GM12874 (cell line): ENCODE measurements around the gene SLCO3A1.

Source experiments
- TF ChIP-seq, protein P1 (sequence below): IDR thresholded peaks from 2 replicates; pipeline ENCODE4 v1.5.1; 2011; ENCODE audit warnings: low read depth, mild to moderate bottlenecking, control low read depth, low read length, moderate library complexity; ENCODE audit not compliant: insufficient read depth

The SLCO3A1 gene

GRCh38 chr15:92087211-92087610, 233.7 kb downstream of the SLCO3A1 start:
- TF ChIP-seq, protein P1, sequence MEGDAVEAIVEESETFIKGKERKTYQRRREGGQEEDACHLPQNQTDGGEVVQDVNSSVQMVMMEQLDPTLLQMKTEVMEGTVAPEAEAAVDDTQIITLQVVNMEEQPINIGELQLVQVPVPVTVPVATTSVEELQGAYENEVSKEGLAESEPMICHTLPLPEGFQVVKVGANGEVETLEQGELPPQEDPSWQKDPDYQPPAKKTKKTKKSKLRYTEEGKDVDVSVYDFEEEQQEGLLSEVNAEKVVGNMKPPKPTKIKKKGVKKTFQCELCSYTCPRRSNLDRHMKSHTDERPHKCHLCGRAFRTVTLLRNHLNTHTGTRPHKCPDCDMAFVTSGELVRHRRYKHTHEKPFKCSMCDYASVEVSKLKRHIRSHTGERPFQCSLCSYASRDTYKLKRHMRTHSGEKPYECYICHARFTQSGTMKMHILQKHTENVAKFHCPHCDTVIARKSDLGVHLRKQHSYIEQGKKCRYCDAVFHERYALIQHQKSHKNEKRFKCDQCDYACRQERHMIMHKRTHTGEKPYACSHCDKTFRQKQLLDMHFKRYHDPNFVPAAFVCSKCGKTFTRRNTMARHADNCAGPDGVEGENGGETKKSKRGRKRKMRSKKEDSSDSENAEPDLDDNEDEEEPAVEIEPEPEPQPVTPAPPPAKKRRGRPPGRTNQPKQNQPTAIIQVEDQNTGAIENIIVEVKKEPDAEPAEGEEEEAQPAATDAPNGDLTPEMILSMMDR, result no peak

- TF ChIP-seq, protein P1, result peak; percentile 45
These were observed 237.7 kb downstream of the SLCO3A1 start for GRCh38 chr15:92091155-92091734.

DNA sequence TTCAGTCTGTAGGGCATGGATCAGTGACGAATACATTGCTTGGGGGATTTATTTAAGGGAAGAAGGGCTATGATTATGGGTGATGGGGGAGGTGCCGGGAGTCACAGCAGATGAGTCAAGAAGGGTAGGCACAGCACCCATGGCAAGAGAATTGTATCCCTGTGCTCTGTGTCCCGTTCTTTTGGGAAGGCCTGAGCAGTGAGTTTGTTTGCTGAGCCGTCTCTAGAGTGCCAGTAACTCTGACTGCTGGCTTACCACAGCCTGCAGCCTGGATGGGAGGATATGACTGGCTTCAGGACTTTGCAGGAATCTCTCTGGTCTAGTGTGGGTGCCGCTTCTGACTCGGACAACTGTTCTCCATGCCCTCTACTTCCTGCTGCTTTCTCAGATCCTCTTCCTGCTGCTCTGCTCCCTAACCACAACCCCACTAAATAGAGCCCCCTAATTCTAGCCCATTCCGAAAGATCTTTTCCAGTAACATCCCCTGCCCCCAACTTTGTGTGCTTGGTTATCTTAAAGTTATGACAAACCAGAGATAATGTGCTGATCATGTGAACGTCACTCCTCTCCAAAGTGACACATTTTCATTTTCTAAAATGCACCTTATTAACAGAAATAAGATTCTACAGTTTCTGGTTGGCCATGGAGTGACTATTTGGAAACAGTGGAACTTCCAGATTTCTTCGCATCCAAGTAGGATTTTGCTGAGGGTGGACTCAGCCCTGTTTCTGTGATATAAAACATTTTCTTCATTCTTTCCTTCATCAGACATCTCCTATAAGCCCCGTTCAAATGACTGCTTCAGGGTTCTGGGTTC, 239.0 kb downstream of the SLCO3A1 start:
- TF ChIP-seq, protein P1, result no peak

- TF ChIP-seq, protein P1, result no peak
These were observed 242.2 kb downstream of the SLCO3A1 start for GRCh38 chr15:92095693-92096092.

DNA sequence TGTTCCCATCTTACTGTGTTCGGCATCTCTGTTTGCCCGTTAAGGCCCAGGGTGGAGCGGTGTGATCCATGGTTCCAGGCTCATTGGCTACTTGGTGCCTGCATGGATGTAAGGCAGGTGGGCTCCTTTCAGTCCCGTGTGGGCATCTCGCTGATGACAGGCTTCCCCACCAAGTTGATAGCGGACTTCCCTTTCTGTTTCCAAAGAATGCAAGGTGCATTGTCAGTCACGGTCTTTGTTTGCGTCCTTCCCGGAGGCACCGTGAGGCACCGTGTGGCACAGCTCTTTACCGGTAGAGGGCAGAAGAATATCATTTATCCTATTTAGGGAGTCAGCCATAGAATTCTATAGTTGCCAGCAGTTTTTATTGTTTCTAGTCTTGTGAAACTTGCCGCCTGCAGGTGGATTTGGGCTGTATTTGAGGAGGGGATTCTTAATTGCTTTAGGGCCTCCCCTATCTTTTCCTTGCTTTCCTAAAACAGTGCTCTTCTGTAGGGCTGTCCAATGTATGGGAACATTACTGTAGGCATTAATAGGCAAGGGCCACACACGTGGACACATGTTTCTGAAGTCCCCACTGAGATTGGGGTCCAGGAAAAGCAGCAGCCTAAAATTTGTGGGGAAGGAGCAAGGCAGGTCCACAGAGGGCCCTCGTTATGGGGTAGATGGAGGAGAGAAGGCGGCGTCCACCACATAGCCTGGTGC, 244.1 kb downstream of the SLCO3A1 start:
- TF ChIP-seq, protein P1, result peak; percentile 70

DNA sequence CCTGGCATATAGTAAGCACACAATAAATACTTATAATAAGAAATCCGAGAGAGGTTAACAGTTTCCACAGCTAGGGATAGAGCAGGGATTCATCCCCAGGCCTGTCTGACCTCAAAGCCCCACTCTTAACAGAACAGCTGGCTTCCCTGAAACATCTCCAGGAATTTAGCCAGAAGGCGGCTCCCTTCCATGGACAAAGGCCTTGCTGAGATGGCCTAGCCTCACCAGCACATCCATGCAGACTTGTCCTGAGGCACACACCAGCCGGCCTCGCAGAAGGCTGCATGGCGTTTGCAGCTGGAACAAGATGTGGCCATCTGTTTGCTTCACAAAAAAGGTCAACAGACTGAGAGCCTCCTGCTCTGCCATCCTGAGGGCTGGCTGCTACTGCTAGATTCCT, 245.4 kb downstream of the SLCO3A1 start:
- TF ChIP-seq, protein P1, result no peak

DNA sequence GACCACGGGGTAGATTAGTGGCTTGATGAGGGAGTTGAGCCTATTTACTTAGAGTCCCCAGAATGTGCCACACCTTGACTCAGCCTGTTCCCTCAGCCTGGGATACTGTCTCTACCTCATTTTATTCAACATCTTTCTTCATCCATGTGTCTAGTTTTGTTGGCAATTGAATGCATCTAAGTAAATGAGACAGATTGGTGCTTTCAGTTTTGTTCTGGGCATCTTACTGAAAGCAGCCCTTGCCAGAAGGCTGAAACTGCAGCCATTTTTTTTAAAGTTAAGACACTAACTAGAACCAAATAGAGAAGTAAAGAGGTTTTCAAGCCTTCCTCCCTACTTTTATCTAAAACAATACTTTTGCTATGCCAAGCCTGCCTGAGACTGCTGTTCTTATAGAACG, 246.8 kb downstream of the SLCO3A1 start:
- TF ChIP-seq, protein P1, result no peak
